Measurements from ENCODE around the gene HDGF. TPM values are rescaled to one million over a fixed set of nuclear protein-coding genes. Genes with fewer than 3 reads are reported as not detected.
A peak's percentile ranks its signal among the peaks of the same experiment; 100 is the strongest.

HDGF gene
- total and polyA plus RNA-seq, 9 of the 15 experiments (the other 6 are each of a cell fraction or from before 2014, with no cell fraction given): 38.8 to 601 (median 400) TPM

DNA sequence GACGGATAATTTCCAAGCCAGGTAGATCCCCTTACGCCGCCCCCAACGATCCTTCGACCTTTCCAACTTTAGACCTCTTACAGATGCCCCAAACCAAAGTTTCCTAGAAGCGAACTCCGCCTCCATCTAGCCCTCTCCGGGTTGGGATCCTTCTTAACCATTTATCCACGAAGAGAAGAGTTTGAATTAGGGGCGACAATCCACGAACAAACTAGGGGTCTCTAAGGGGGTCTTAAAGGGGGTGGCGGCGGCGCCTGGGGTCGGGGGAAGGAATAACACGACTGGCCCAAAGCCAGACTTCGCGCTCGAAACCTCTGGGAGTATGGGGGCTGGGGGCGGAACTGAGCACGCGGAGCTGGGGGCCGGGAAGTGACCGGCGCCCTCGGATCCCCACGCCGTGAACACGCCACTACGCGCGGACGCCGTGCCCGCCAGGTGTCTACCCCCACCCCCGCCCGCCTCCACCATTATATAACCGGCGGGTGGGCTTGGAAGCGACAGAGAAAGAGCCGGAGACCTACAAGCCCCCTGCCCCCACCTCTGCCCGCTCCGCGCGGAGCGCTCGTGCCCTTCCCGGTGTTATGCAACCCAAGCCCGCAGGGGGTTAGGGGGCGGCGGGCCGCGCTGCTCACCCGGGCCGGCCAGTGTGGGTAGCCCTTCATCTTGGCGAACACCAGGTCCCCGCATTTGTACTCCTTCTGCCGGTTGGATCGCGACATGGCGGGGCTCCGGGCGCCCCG, 594 bp downstream of the HDGF start (continued):
- TF ChIP-seq CREBBP (IDR thresholded peaks at IDR 0.05; ENCODE audit: low read depth, low read length) (no peak), YBX1 (IDR thresholded peaks at IDR 0.05) (no peak), TFAM (CRISPR knock-in tag; conservative IDR thresholded peaks at IDR 0.05) (no peak), BHLHE40 (IDR thresholded peaks at IDR 0.05; ENCODE audit: low read length) (no peak; the same call in 1 of the 2 replicates), ATF3 (IDR thresholded peaks at IDR 0.05) (no peak), ATF3 (CRISPR knock-in tag; conservative IDR thresholded peaks at IDR 0.05) (no peak), MCM3 (IDR thresholded peaks at IDR 0.05) (no peak), LEF1 (IDR thresholded peaks at IDR 0.05) (no peak), CHD1 (IDR thresholded peaks at IDR 0.05; ENCODE audit: low read length) (peak; percentile 78), HNRNPLL (IDR thresholded peaks at IDR 0.05; ENCODE audit: low read depth, low read length, poor library complexity, severe bottlenecking) (no peak), MEF2A (IDR thresholded peaks at IDR 0.05; ENCODE audit: control insufficient read depth, low read depth, low read length) (no peak), GATAD2B (IDR thresholded peaks at IDR 0.05; ENCODE audit: borderline replicate concordance) (0 out of 2 replicates have a peak, but pooled peaks have one; percentile 64), SRSF7 (optimal IDR thresholded peaks at IDR 0.05; ENCODE audit: low read depth, low read length) (no peak), AFF4 (CRISPR knock-in tag; IDR thresholded peaks at IDR 0.05) (no peak), BACH1 (tag; IDR thresholded peaks at IDR 0.05) (no peak), RAD21 (CRISPR knock-in tag; conservative IDR thresholded peaks at IDR 0.05 in 1 of 2, IDR thresholded peaks at IDR 0.05 in 1 of 2) (no peak)
- TF ChIP-seq, protein P1, sequence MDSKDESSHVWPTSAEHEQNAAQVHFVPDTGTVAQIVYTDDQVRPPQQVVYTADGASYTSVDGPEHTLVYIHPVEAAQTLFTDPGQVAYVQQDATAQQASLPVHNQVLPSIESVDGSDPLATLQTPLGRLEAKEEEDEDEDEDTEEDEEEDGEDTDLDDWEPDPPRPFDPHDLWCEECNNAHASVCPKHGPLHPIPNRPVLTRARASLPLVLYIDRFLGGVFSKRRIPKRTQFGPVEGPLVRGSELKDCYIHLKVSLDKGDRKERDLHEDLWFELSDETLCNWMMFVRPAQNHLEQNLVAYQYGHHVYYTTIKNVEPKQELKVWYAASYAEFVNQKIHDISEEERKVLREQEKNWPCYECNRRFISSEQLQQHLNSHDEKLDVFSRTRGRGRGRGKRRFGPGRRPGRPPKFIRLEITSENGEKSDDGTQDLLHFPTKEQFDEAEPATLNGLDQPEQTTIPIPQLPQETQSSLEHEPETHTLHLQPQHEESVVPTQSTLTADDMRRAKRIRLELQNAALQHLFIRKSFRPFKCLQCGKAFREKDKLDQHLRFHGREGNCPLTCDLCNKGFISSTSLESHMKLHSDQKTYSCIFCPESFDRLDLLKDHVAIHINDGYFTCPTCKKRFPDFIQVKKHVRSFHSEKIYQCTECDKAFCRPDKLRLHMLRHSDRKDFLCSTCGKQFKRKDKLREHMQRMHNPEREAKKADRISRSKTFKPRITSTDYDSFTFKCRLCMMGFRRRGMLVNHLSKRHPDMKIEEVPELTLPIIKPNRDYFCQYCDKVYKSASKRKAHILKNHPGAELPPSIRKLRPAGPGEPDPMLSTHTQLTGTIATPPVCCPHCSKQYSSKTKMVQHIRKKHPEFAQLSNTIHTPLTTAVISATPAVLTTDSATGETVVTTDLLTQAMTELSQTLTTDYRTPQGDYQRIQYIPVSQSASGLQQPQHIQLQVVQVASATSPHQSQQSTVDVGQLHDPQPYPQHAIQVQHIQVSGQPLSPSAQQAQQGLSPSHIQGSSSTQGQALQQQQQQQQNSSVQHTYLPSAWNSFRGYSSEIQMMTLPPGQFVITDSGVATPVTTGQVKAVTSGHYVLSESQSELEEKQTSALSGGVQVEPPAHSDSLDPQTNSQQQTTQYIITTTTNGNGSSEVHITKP (IDR thresholded peaks at IDR 0.05; ENCODE audit: partially characterized antibody): peak; percentile 24

Measured in K562 (cell line).